Measurements from ENCODE around the gene FAM131A. TPM values are rescaled to one million over a fixed set of nuclear protein-coding genes. Genes with fewer than 3 reads are reported as not detected.
"Not testable (repeated sequence)": the region's sequence is repeated elsewhere in the genome, so short reads cannot be mapped to it uniquely, and the experiment has no call there.

FAM131A gene
- polyA plus RNA-seq, 3 donors from 2014 or later = 2.4 to 3.0 (median 2.8) TPM

GRCh38 chr3:184336547-184337398, 627 bp upstream of the FAM131A start:
- peak overlapping the region; percentile 81 to 97 (median 93) for H3K27ac Mint-ChIP-seq
- H3K27me3 Mint-ChIP-seq (ENCODE audit: low read depth in 3 of 3) = peaks cover 2 to 7% (median 7%) of the 10 kb centered on the region in 3 donors
- peaks cover 21 to 25% of the 10 kb centered on the region in 2 donors for H3K4me1 Mint-ChIP-seq
- peak overlapping the region; percentile 86 to 96 (median 90) for H3K4me3 Mint-ChIP-seq
- no peak for DNase-seq
- H3K36me3 Mint-ChIP-seq = peaks cover 9 to 24% (median 13%) of the 10 kb centered on the region in 3 donors
- peaks cover 0 to 1% (median 0%) of the 10 kb centered on the region in 6 donors for H3K9me3 Mint-ChIP-seq

GRCh38 chr3:184337981-184338380, 581 bp downstream of the FAM131A start:
- Mint-ChIP-seq H3K9me3 (peaks cover 0 to 1% (median 0%) of the 10 kb centered on the region in 6 donors), H3K27ac (peak overlapping the region in 2 of 6 donors; percentile 46 to 92), H3K4me3 (peak overlapping the region in 4 of 5 donors; percentile 4 to 90 (median 12)), H3K4me1 (peaks cover 21 to 25% of the 10 kb centered on the region in 2 donors), H3K36me3 (peaks cover under 1 to 13% (median 5%) of the 10 kb centered on the region in 3 donors), H3K27me3 (ENCODE audit: low read depth in 3 of 3) (peaks cover 2 to 8% (median 7%) of the 10 kb centered on the region in 3 donors)
- no peak for DNase-seq

- Mint-ChIP-seq H3K27ac (no peak overlapping the region), H3K9me3 (peaks cover 0 to 1% (median 0%) of the 10 kb centered on the region in 6 donors), H3K4me3 (no peak overlapping the region), H3K36me3 (peaks cover 0 to 8% (median 8%) of the 10 kb centered on the region in 3 donors), H3K4me1 (peaks cover 21 to 25% of the 10 kb centered on the region in 2 donors), H3K27me3 (ENCODE audit: low read depth in 3 of 3) (peaks cover 2 to 8% (median 7%) of the 10 kb centered on the region in 3 donors)
- no peak for DNase-seq
Measured at GRCh38 chr3:184338511-184338945, 1.1 kb downstream of the FAM131A start.

- DNase-seq = no peak
- H3K27me3 Mint-ChIP-seq (ENCODE audit: low read depth in 3 of 3) = peaks cover 2 to 7% (median 6%) of the 10 kb centered on the region in 3 donors
- no peak overlapping the region for H3K4me3 Mint-ChIP-seq
- peaks cover 0 to 1% (median 0%) of the 10 kb centered on the region in 6 donors for H3K9me3 Mint-ChIP-seq
- H3K27ac Mint-ChIP-seq = no peak overlapping the region
- H3K36me3 Mint-ChIP-seq = peaks cover 0 to 8% (median 4%) of the 10 kb centered on the region in 3 donors
- peaks cover 21 to 25% of the 10 kb centered on the region in 2 donors for H3K4me1 Mint-ChIP-seq
Measured at GRCh38 chr3:184339001-184339400, 1.6 kb downstream of the FAM131A start.

DNA sequence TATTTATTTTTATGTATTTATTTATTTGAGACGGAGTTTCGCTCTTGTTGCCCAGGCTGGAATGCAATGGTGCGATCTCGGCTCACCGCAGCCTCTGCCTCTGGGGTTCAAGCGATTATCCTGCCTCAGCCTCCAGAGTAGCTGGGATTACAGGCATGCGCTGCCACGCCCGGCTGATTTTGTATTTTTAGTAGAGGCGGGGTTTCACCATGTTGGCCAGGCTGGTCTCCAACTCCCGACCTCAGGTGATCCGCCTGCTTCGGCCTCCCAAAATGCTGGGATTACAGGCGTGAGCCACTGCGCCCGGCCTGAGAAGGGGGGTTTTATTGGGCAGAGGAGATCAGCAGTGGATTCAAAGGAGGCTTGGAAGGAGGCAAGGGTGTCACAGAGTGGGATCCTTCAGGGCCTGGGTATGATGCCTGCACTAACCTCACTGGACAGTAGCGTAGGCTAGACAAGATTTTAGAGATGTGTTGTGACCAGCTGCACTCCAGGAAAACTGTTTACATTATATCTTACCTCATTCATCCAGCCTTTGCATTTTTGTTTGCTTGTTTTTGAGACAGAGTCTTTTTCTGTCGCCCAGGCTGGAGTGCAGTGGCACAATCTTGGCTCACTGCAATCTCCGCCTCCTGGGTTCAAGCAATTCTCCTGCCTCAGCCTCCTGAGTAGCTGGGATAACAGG, 2.2 kb downstream of the FAM131A start:
- H3K27me3 Mint-ChIP-seq (ENCODE audit: low read depth in 3 of 3); DNase-seq; H3K27ac Mint-ChIP-seq; H3K9me3 Mint-ChIP-seq; H3K4me3 Mint-ChIP-seq; H3K36me3 Mint-ChIP-seq: not testable (repeated sequence)
- H3K4me1 Mint-ChIP-seq = peaks cover 21 to 25% of the 10 kb centered on the region in 2 donors

DNA sequence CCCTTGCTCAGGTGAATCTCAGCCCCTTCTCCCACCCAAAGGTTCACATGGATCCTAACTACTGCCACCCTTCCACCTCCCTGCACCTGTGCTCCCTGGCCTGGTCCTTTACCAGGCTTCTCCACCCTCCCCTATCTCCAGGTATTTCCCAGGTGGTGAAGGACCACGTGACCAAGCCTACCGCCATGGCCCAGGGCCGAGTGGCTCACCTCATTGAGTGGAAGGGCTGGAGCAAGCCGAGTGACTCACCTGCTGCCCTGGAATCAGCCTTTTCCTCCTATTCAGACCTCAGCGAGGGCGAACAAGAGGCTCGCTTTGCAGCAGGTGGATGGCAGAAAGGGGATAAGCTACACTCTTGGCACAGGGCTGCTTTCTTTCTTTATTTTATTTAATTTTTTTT, 4.5 kb downstream of the FAM131A start:
- Mint-ChIP-seq H3K9me3 (peaks cover 0 to 1% (median 0%) of the 10 kb centered on the region in 6 donors), H3K27ac (peak overlapping the region in 1 of 6 donors; percentile 4), H3K27me3 (ENCODE audit: low read depth in 3 of 3) (peaks cover 2 to 3% (median 3%) of the 10 kb centered on the region in 3 donors), H3K4me1 (peaks cover 12% of the 10 kb centered on the region in 2 donors), H3K36me3 (peaks cover 0 to 8% (median 0%) of the 10 kb centered on the region in 3 donors), H3K4me3 (no peak overlapping the region)
- DNase-seq = no peak

- no peak overlapping the region for H3K4me3 Mint-ChIP-seq
- H3K9me3 Mint-ChIP-seq = peaks cover 0 to 1% (median 0%) of the 10 kb centered on the region in 6 donors
- H3K27me3 Mint-ChIP-seq (ENCODE audit: low read depth in 3 of 3) = peaks cover 0 to 2% (median 0%) of the 10 kb centered on the region in 3 donors
- H3K27ac Mint-ChIP-seq = no peak overlapping the region
- no peaks in the 10 kb centered on the region for H3K4me1 Mint-ChIP-seq
- H3K36me3 Mint-ChIP-seq = peaks cover 0 to 8% (median 0%) of the 10 kb centered on the region in 3 donors
- no peak for DNase-seq
Measured at GRCh38 chr3:184343200-184343876, 5.9 kb downstream of the FAM131A start.

GRCh38 chr3:184344579-184345316, 7.3 kb downstream of the FAM131A start:
- Mint-ChIP-seq H3K27me3 (ENCODE audit: low read depth in 3 of 3) (peaks cover 0 to 2% (median 0%) of the 10 kb centered on the region in 3 donors), H3K9me3 (no peaks in the 10 kb centered on the region), H3K4me3 (no peak overlapping the region), H3K4me1 (no peaks in the 10 kb centered on the region), H3K36me3 (peaks cover 0 to 8% (median 0%) of the 10 kb centered on the region in 3 donors), H3K27ac (no peak overlapping the region)
- DNase-seq = no peak

- Mint-ChIP-seq H3K27me3 (ENCODE audit: low read depth in 3 of 3) (peaks cover 0 to 2% (median 0%) of the 10 kb centered on the region in 3 donors), H3K36me3 (peaks cover 0 to 8% (median 0%) of the 10 kb centered on the region in 3 donors), H3K27ac (no peak overlapping the region), H3K4me1 (no peaks in the 10 kb centered on the region), H3K4me3 (no peak overlapping the region), H3K9me3 (no peaks in the 10 kb centered on the region)
- DNase-seq = no peak
Measured at GRCh38 chr3:184345317-184346144, 8.1 kb downstream of the FAM131A start.

DNA sequence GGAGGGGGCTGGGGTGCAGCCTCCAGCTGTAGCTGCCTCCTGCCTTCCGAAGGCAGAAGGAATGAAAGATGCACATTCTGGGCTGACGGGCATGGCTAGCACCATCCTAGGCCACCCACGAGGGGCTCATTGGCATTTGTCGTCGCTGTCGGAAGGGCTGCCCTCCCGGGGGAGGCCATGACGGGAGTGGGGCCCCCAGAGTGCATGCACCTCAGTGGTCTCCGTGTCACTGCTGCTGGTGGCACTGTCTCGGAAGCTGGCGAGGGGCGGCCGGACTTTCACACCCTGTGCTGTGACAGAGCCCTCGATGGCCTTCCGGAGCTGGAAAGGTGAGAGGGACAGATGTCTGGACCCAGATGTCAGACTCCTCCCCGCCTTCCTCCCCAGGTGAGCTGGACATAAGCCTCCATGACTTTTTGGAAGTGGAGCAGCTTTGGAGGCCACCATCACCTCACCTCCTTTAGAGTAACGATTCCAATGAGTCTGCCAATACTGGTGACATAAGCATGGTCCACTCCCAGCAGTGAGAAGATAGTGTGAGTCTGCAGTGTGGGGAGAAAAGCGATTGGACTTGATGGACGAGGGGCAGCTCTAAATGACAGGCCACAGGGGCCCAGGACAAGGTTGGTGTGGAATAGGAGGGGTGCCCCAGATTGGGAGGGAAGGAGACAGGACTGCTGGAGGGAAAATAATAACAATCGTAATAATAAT, 9.2 kb downstream of the FAM131A start:
- Mint-ChIP-seq H3K27ac (no peak overlapping the region), H3K4me3 (no peak overlapping the region), H3K27me3 (ENCODE audit: low read depth in 3 of 3) (peaks cover 0 to 3% (median 0%) of the 10 kb centered on the region in 3 donors), H3K4me1 (no peaks in the 10 kb centered on the region), H3K36me3 (peaks cover 0 to 5% (median 0%) of the 10 kb centered on the region in 3 donors), H3K9me3 (no peaks in the 10 kb centered on the region)
- no peak for DNase-seq

- peaks cover 0 to 1% (median 0%) of the 10 kb centered on the region in 3 donors for H3K27me3 Mint-ChIP-seq (ENCODE audit: low read depth in 3 of 3)
Measured at GRCh38 chr3:184347321-184348056, 10.1 kb downstream of the FAM131A start.

More at GRCh38 chr3:184347321-184348056, 10.1 kb downstream of the FAM131A start:
- no peak for DNase-seq
- H3K4me1 Mint-ChIP-seq = no peaks in the 10 kb centered on the region
- peaks cover 0 to 3% (median 0%) of the 10 kb centered on the region in 3 donors for H3K36me3 Mint-ChIP-seq
- no peaks in the 10 kb centered on the region for H3K9me3 Mint-ChIP-seq
- H3K27ac Mint-ChIP-seq = no peak overlapping the region
- H3K4me3 Mint-ChIP-seq = no peak overlapping the region

Measured in immature natural killer cell (primary cell).